HEK293T (cell line): ENCODE data around the gene PIH1D1.

Experiments
- CTCF ChIA-PET: fragments of 350-600 bp; formaldehyde crosslinking; extraction: SDS; loops from one replicate; lab custom pipeline; 2021; ENCODE audit warnings: antibody characterized with exemption, inconsistent platforms; lab: Yijun Ruan, JAX
- POLR2A ChIA-PET: fragments of 350-600 bp; formaldehyde crosslinking; extraction: SDS; loops from one replicate; lab custom pipeline; 2020; ENCODE audit warnings: antibody characterized with exemption, inconsistent platforms; lab: Yijun Ruan, JAX
- DNase-seq: peaks from one replicate; pipeline ENCODE4 v3.0.0; 2012; ENCODE audit warnings: mixed read lengths; ENCODE audit errors: extremely low spot score
- ARNT ChIP-seq: fragments of 450-650 bp; IDR thresholded peaks from 2 replicates; pipeline ENCODE4 v1.6.1; 2017; ENCODE audit warnings: mild to moderate bottlenecking
- BHLHE40 ChIP-seq: fragments of 450-650 bp; IDR thresholded peaks from 2 replicates; pipeline ENCODE4 v1.6.1; 2016; ENCODE audit warnings: mild to moderate bottlenecking, moderate library complexity, borderline replicate concordance
- CTBP1 ChIP-seq: fragments of 450-650 bp; IDR thresholded peaks from 2 replicates; pipeline ENCODE4 v1.6.1; 2016; ENCODE audit warnings: borderline replicate concordance
- ELF4 ChIP-seq: fragments of 450-650 bp; IDR thresholded peaks from 2 replicates; pipeline ENCODE4 v1.6.1; 2017; ENCODE audit warnings: antibody characterized with exemption
- FOXA1 ChIP-seq: fragments of 450-650 bp; IDR thresholded peaks from 2 replicates; pipeline ENCODE4 v1.6.1; 2016; ENCODE audit warnings: mild to moderate bottlenecking
- FOXK2 ChIP-seq: fragments of 450-650 bp; IDR thresholded peaks from 2 replicates; pipeline ENCODE4 v1.6.1; 2016; ENCODE audit warnings: mild to moderate bottlenecking
- FOXM1 ChIP-seq: fragments of 450-650 bp; IDR thresholded peaks from 2 replicates; pipeline ENCODE4 v1.6.1; 2017; ENCODE audit warnings: mild to moderate bottlenecking, borderline replicate concordance
- HDGF ChIP-seq: fragments of 450-650 bp; IDR thresholded peaks from 2 replicates; pipeline ENCODE4 v1.6.1; 2017; ENCODE audit warnings: antibody characterized with exemption, borderline replicate concordance
- L3MBTL2 ChIP-seq: fragments of 450-650 bp; conservative IDR thresholded peaks from 2 replicates; pipeline ENCODE4 v1.6.1; 2016; ENCODE audit warnings: mild to moderate bottlenecking
- LEF1 ChIP-seq: fragments of 450-650 bp; IDR thresholded peaks from 2 replicates; pipeline ENCODE4 v1.6.1; 2017; ENCODE audit warnings: mild to moderate bottlenecking, borderline replicate concordance
- NFRKB ChIP-seq: fragments of 450-650 bp; IDR thresholded peaks from 2 replicates; pipeline ENCODE4 v1.6.1; 2016; ENCODE audit warnings: mild to moderate bottlenecking, moderate library complexity
- SP1 ChIP-seq: fragments of 450-650 bp; IDR thresholded peaks from 2 replicates; pipeline ENCODE4 v1.6.1; 2017
- SUZ12 ChIP-seq: fragments of 450-650 bp; IDR thresholded peaks from 2 replicates; pipeline ENCODE4 v1.6.1; 2016; ENCODE audit warnings: mild to moderate bottlenecking
- TARDBP ChIP-seq: fragments of 450-650 bp; IDR thresholded peaks from 2 replicates; pipeline ENCODE4 v1.6.1; 2016
- ZNF384 ChIP-seq: fragments of 450-650 bp; IDR thresholded peaks from 2 replicates; pipeline ENCODE4 v1.6.1; 2016
- TF ChIP-seq, protein P1 (sequence below): fragments of 450-650 bp; IDR thresholded peaks from 2 replicates; pipeline ENCODE4 v1.6.1; 2016

Gene PIH1D1

DNA sequence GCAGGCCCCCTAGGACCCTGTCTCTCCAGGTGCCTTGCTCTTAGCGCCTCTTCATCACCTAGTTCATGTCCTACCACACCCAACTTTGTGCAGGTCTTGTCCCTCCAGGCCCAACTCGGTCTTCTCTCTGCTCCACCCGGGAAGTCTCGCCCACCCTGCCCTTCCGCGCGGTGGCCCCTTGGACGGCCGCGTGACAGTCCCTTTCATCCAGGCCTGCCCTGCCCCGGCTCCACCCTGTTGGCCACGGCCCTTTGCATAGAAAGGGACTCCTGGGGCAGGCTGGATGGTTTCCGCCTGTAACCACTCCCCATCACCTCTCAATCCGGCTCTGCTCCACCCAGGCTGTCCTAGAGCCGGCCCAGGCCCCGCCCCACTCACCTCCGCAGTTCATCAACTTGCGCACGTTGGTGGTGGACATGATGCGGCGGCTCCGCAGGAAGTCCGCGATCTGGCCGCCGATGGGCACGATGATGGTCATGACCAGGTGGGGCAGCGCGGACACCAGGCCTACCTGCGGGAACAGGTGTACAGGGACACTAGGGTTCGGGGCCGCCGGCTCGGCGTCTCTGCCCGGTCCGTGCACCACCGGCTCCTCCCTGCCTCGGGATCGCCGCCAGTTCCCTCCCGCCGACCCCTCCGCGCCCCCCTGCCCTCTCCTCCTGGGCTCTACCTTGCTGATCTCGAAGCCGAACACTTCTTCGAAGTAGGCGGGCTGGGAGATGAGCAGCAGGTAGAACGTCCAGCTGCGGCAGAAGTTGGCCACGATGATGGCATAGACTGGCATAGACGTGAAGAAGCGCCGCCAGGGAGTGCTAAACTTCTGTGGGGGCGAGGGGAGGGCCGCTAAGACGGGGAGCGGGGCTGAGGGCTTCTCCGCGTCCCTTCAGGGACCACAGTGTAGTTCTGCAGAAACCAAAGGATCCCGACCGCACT, 19.2 kb downstream of the PIH1D1 start:
- DNase-seq = no peak
- ChIA-PET POLR2A (no interaction called here), CTCF (no interaction called here)

DNA sequence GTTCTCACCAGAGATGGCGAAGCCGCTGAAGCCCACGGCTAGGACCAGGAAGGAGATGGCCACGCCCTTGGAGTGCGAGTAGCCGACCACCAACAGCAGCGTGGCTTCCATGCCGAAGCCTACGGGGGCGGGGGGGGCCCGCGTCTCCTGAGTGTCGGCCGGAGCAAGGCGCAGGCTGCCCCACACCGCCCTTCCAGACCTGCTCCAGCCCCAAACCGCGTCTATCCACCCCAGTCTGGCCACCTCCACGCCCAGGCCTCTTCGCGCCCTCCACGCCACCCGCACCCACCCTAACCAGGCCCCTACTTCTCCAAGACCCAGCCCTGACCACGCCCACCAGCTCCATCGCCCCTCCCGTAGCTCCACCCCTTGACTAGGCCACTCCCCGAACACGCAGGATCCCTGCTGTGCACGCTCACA, 20.3 kb downstream of the PIH1D1 start:
- ChIA-PET CTCF (interaction anchor here (0.7 kb wide), 1 partner anchor 9 kb away, joined by 3 read pairs; no protein-coding TSS in a partner anchor), POLR2A (interaction anchor here (0.7 kb wide), 1 partner anchor 38 kb away, joined by 4 read pairs; no protein-coding TSS in a partner anchor)
- no peak for TF ChIP-seq BHLHE40
- TF ChIP-seq SP1 = no peak
- TF ChIP-seq SUZ12 = no peak
- TF ChIP-seq, protein P1, sequence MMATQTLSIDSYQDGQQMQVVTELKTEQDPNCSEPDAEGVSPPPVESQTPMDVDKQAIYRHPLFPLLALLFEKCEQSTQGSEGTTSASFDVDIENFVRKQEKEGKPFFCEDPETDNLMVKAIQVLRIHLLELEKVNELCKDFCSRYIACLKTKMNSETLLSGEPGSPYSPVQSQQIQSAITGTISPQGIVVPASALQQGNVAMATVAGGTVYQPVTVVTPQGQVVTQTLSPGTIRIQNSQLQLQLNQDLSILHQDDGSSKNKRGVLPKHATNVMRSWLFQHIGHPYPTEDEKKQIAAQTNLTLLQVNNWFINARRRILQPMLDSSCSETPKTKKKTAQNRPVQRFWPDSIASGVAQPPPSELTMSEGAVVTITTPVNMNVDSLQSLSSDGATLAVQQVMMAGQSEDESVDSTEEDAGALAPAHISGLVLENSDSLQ = no peak
- no peak for TF ChIP-seq NFRKB
- no peak for DNase-seq

More for the DNA sequence above, 19.2 kb downstream of the PIH1D1 start:
- TF ChIP-seq NFRKB (no peak), ZNF384 (no peak), SUZ12 (no peak), LEF1 (no peak), FOXA1 (no peak), ELF4 (no peak), SP1 (no peak), ARNT (no peak), FOXM1 (no peak), BHLHE40 (no peak), L3MBTL2 (no peak), HDGF (no peak), CTBP1 (no peak), TARDBP (no peak), FOXK2 (no peak)
- TF ChIP-seq, protein P1 = no peak

DNA sequence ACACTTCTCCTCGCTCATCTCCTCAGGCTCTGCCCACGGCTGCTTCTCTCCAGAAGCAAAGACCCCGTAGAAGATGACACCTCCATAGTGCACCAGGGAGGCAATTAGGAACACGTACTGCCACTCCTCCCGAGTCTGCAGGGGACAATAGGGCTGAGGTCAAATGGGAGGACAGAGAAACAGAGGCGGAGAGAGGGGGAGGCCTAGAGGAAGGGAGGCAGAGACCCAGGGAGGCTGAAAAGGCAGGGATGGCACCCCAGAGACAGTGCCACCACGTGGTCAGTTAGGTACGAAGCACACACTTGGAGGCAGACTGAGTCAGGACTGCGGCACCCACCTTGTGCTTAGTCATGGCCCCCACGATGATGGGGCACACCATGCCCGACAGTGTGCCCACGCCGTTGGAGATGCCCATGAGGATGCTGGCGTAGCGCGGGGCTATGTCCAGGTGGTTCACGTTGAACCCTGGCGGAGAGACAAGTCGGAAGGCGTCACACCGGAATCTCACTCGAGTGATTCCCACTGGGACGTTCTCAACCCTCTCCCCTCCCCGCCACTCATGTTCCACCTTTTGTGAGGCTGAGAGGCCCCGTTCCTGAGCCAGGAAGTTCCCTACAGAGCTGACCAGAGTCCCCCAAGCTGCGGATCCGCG, 20.8 kb downstream of the PIH1D1 start:
- TF ChIP-seq L3MBTL2 (peak; percentile 80), FOXA1 (no peak)
- peak; percentile 50 for DNase-seq
- CTCF ChIA-PET = no interaction called here
- POLR2A ChIA-PET = interaction anchor here (0.7 kb wide), 1 partner anchor 37 kb away, joined by 4 read pairs; no protein-coding TSS in a partner anchor

DNA sequence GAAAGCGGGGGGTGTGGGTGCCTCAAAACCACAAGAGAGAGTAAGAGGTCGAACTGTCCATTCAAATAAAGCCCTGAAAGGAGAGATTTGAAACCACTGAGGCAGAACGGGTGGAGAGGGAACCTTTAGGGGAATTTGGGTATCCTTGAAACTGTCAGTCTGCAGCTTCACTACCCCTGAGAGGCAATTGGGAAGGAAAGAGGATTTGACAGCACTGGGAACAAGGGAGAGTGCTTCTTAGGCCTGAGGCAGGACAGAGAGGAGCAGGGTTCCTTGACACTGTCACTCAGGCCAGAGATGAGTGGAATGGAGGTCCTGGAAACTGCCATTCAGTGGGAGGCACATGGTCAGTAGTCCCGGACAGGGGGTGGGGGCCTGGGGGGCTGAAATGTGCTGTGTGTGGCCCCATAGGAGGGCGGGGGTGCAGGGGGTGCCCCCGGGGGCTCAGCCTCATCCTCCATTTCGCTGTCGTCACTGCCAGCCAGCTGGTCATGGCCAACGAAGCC, 21.4 kb downstream of the PIH1D1 start:
- POLR2A ChIA-PET = no interaction called here

More for the DNA sequence above, 21.4 kb downstream of the PIH1D1 start:
- CTCF ChIA-PET = interaction anchor here (0.8 to 1.1 kb wide), 2 partner anchors 12 to 39 kb away, joined by 3 to 4 read pairs; no protein-coding TSS in a partner anchor
- TF ChIP-seq FOXK2 (no peak), SUZ12 (no peak), NFRKB (no peak), FOXM1 (no peak), ELF4 (no peak), BHLHE40 (no peak), LEF1 (no peak), ARNT (no peak), FOXA1 (no peak), ZNF384 (no peak), SP1 (no peak), L3MBTL2 (no peak), TARDBP (no peak), CTBP1 (no peak)
- TF ChIP-seq, protein P1 = no peak
- no peak for DNase-seq
